Muscle of leg (tissue), 11 donors: Measurements from ENCODE around the gene KLHL13. TPM values are rescaled to one million over a fixed set of nuclear protein-coding genes. Genes with fewer than 3 reads are reported as not detected.
"Not testable (repeated sequence)": the region's sequence is repeated elsewhere in the genome, so short reads cannot be mapped to it uniquely, and the experiment has no call there.

Experiments
- DNase-seq: peaks from one replicate; pipeline ENCODE4 v3.0.0; 2013
- H3K27ac ChIP-seq: one replicate; pipeline ENCODE4 v1.5.1; 2013; ENCODE audit warnings: mild to moderate bottlenecking, low read length, control low read depth
- H3K27me3 ChIP-seq: one replicate; pipeline ENCODE4 v1.6.1; 2013; ENCODE audit warnings: low read length; ENCODE audit not compliant: control insufficient read depth, insufficient read depth
- H3K36me3 ChIP-seq: one replicate; pipeline ENCODE4 v1.6.1; 2013; ENCODE audit warnings: low read length; ENCODE audit not compliant: control insufficient read depth, insufficient read depth
- H3K4me1 ChIP-seq: one replicate; pipeline ENCODE4 v1.6.1; 2013; ENCODE audit warnings: low read length; ENCODE audit not compliant: control insufficient read depth, insufficient read depth
- H3K4me3 ChIP-seq: one replicate; pipeline ENCODE4 v1.5.1; 2013; ENCODE audit warnings: low read length, control low read depth
- H3K9me3 ChIP-seq: replicated peaks from 2 replicates; pipeline ENCODE4 v1.6.1; 2013; ENCODE audit warnings: low read depth, low read length; ENCODE audit not compliant: control insufficient read depth
- WGBS: methylation state at CpG from one replicate; pipeline ENCODE4 v1.1.5; 2013; ENCODE audit warnings: missing lambda C conversion rate; ENCODE audit not compliant: insufficient coverage; 5-methylcytosine and 5-hydroxymethylcytosine counted together
- polyA plus RNA-seq, 8 donors: library from polyadenylated mRNA; unstranded; fragments of 120-200 nt; gene quantifications; one replicate each; pipeline versions ENCODE4 v1.2.1 to v1.2.3, GENCODE V29; 2013; ENCODE audit warnings: inconsistent platforms in 1 of 8, low replicate concordance in 1 of 8; ENCODE audit not compliant: insufficient read length in 8 of 8, insufficient read depth in 1 of 8
- total RNA-seq: library from RNA; stranded (reverse); fragments of 120-200 nt; gene quantifications from one replicate; pipeline ENCODE4 v1.2.4, GENCODE V29; 2013

KLHL13 gene
- total and polyA plus RNA-seq, 9 donors: 44.5 to 70.1 (median 57.8) TPM

- H3K27me3 ChIP-seq: peaks cover 5% of the 10 kb centered on the region
- DNase-seq: no peak
- no peaks in the 10 kb centered on the region for H3K9me3 ChIP-seq
- no peak overlapping the region for H3K4me3 ChIP-seq
- H3K36me3 ChIP-seq: no peaks in the 10 kb centered on the region
- H3K4me1 ChIP-seq: no peaks in the 10 kb centered on the region
- WGBS: no CpG with 5 or more reads among the region's 1 CpG
- no peak overlapping the region for H3K27ac ChIP-seq
Measured at GRCh38 chrX:117978402-117978801, 138.2 kb downstream of the KLHL13 start.

- DNase-seq: peak; percentile 16
Measured at GRCh38 chrX:117977526-117977925, 139.1 kb downstream of the KLHL13 start.

GRCh38 chrX:117973110-117973807 lies 143.4 kb downstream of the KLHL13 start:
- WGBS: 30% methylated on average over 3 of the region's 4 CpGs
- no peak for DNase-seq
- H3K27ac ChIP-seq: peak overlapping the region; percentile 60
- no peaks in the 10 kb centered on the region for H3K4me1 ChIP-seq
- H3K9me3 ChIP-seq: no peaks in the 10 kb centered on the region
- no peaks in the 10 kb centered on the region for H3K36me3 ChIP-seq
- peaks cover 2% of the 10 kb centered on the region for H3K27me3 ChIP-seq
- peak overlapping the region; percentile 20 for H3K4me3 ChIP-seq

More at GRCh38 chrX:117977526-117977925, 139.1 kb downstream of the KLHL13 start:
- no peak overlapping the region for H3K27ac ChIP-seq
- H3K4me3 ChIP-seq: no peak overlapping the region
- H3K27me3 ChIP-seq: peaks cover 2% of the 10 kb centered on the region
- no peaks in the 10 kb centered on the region for H3K36me3 ChIP-seq
- no peaks in the 10 kb centered on the region for H3K9me3 ChIP-seq
- no peaks in the 10 kb centered on the region for H3K4me1 ChIP-seq
- no CpG with 5 or more reads among the region's 1 CpG for WGBS

- H3K9me3 ChIP-seq: no peaks in the 10 kb centered on the region
- peak; percentile 53 for DNase-seq
- no peaks in the 10 kb centered on the region for H3K4me1 ChIP-seq
- peak overlapping the region; percentile 20 for H3K4me3 ChIP-seq
- WGBS: 15% methylated on average over 4 of the region's 7 CpGs
- peak overlapping the region; percentile 60 for H3K27ac ChIP-seq
- H3K27me3 ChIP-seq: peaks cover 2% of the 10 kb centered on the region
- no peaks in the 10 kb centered on the region for H3K36me3 ChIP-seq
Measured at GRCh38 chrX:117972711-117973109, 143.9 kb downstream of the KLHL13 start.

GRCh38 chrX:117969782-117970181 lies 146.8 kb downstream of the KLHL13 start:
- H3K9me3 ChIP-seq: no peaks in the 10 kb centered on the region
- no CpG with 5 or more reads among the region's 2 CpGs for WGBS
- no peaks in the 10 kb centered on the region for H3K27me3 ChIP-seq
- H3K4me1 ChIP-seq: no peaks in the 10 kb centered on the region
- DNase-seq: no peak
- H3K36me3 ChIP-seq: no peaks in the 10 kb centered on the region
- peak overlapping the region; percentile 20 for H3K27ac ChIP-seq
- H3K4me3 ChIP-seq: no peak overlapping the region

- H3K4me3 ChIP-seq: no peak overlapping the region
- H3K36me3 ChIP-seq: no peaks in the 10 kb centered on the region
- DNase-seq: no peak
- no peaks in the 10 kb centered on the region for H3K9me3 ChIP-seq
- H3K27me3 ChIP-seq: no peaks in the 10 kb centered on the region
- peak overlapping the region; percentile 20 for H3K27ac ChIP-seq
- H3K4me1 ChIP-seq: no peaks in the 10 kb centered on the region
Measured at GRCh38 chrX:117969328-117969727, 147.3 kb downstream of the KLHL13 start.

- H3K27me3 ChIP-seq: no peaks in the 10 kb centered on the region
- no peaks in the 10 kb centered on the region for H3K9me3 ChIP-seq
- H3K4me1 ChIP-seq: peaks cover 3% of the 10 kb centered on the region
- H3K4me3 ChIP-seq: no peak overlapping the region
- DNase-seq: no peak
- no CpG with 5 or more reads among the region's 4 CpGs for WGBS
- no peak overlapping the region for H3K27ac ChIP-seq
- no peaks in the 10 kb centered on the region for H3K36me3 ChIP-seq
Measured at GRCh38 chrX:117959045-117959444, 157.6 kb downstream of the KLHL13 start.

GRCh38 chrX:117957128-117957527 lies 159.5 kb downstream of the KLHL13 start:
- no peak for DNase-seq
- WGBS: no CpG with 5 or more reads among the region's 2 CpGs
- Histone ChIP-seq H3K4me1 (peaks cover 3% of the 10 kb centered on the region), H3K4me3 (no peak overlapping the region), H3K9me3 (no peaks in the 10 kb centered on the region), H3K27ac (no peak overlapping the region), H3K27me3 (no peaks in the 10 kb centered on the region), H3K36me3 (no peaks in the 10 kb centered on the region)

- not testable (repeated sequence) for H3K27ac ChIP-seq, H3K36me3 ChIP-seq, H3K27me3 ChIP-seq, H3K4me1 ChIP-seq, H3K4me3 ChIP-seq, H3K9me3 ChIP-seq, DNase-seq
- WGBS: no CpG with 5 or more reads among the region's 1 CpG
Measured at GRCh38 chrX:117939296-117939695, 177.3 kb downstream of the KLHL13 start.

GRCh38 chrX:117936118-117936517 lies 180.5 kb downstream of the KLHL13 start:
- DNase-seq: peak; percentile 9
- H3K27ac ChIP-seq: no peak overlapping the region

GRCh38 chrX:117930116-117930515 lies 186.5 kb downstream of the KLHL13 start:
- H3K36me3 ChIP-seq, H3K4me1 ChIP-seq, H3K4me3 ChIP-seq, H3K9me3 ChIP-seq, H3K27me3 ChIP-seq, DNase-seq, H3K27ac ChIP-seq: not testable (repeated sequence)

More at GRCh38 chrX:117936118-117936517, 180.5 kb downstream of the KLHL13 start:
- Histone ChIP-seq H3K9me3 (no peaks in the 10 kb centered on the region), H3K4me3 (no peak overlapping the region), H3K4me1 (no peaks in the 10 kb centered on the region), H3K36me3 (no peaks in the 10 kb centered on the region), H3K27me3 (no peaks in the 10 kb centered on the region)
- no CpG with 5 or more reads among the region's 2 CpGs for WGBS
